WI38 (cell line): ENCODE data around the gene AGPAT4.

ENCODE experiments used
- H3K4me3 ChIP-seq: 2 replicates; pipeline ENCODE4 v1.5.1; 2011; ENCODE audit warnings: low read depth, mild to moderate bottlenecking, control low read depth, low read length
- CTCF ChIP-seq: IDR thresholded peaks from 2 replicates; pipeline ENCODE4 v1.5.1; 2012; ENCODE audit warnings: low read depth, mild to moderate bottlenecking, control low read depth, low read length

The AGPAT4 gene

GRCh38 chr6:161232010-161232409 lies 41.9 kb downstream of the AGPAT4 start:
- H3K4me3 ChIP-seq = no peak overlapping the region
- TF ChIP-seq CTCF = no peak

GRCh38 chr6:161230339-161230738 lies 43.5 kb downstream of the AGPAT4 start:
- H3K4me3 ChIP-seq = no peak overlapping the region
- TF ChIP-seq CTCF = no peak

GRCh38 chr6:161228921-161229591 lies 44.8 kb downstream of the AGPAT4 start:
- TF ChIP-seq CTCF = no peak
- H3K4me3 ChIP-seq = no peak overlapping the region; the same call in 1 of the 2 replicates

- TF ChIP-seq CTCF = no peak
- no peak overlapping the region for H3K4me3 ChIP-seq
Measured at GRCh38 chr6:161228096-161228495, 45.8 kb downstream of the AGPAT4 start.

GRCh38 chr6:161227004-161227960 lies 46.6 kb downstream of the AGPAT4 start:
- no peak for TF ChIP-seq CTCF
- no peak overlapping the region for H3K4me3 ChIP-seq

GRCh38 chr6:161226009-161226964 lies 47.6 kb downstream of the AGPAT4 start:
- H3K4me3 ChIP-seq = no peak overlapping the region
- no peak for TF ChIP-seq CTCF
